Tibial artery (tissue), 4 donors: Measurements from ENCODE around the gene CDK6.

Source experiments
- DNase-seq, 2 donors: peaks; one replicate each; pipeline ENCODE4 v3.0.0-alpha.2; 2019
- H3K27ac ChIP-seq, 2 donors: fragments of 200-600 bp; sonication (generic) in 1 of 2; 1 replicate in 1 of 2; 2 replicates in 1 of 2; pipeline ENCODE4 v1.5.1; 2018 to 2019; ENCODE audit warnings: mild to moderate bottlenecking in 1 of 2
- H3K27me3 ChIP-seq, 2 donors: fragments of 200-600 bp; sonication (generic) in 1 of 2; one replicate each; pipeline versions ENCODE4 v1.5.1 to v1.6.0; 2016 to 2019
- H3K36me3 ChIP-seq, 3 donors: fragments of 200-600 bp; sonication (generic) in 2 of 3; one replicate each; pipeline ENCODE4 v1.5.1; 2016 to 2019; ENCODE audit warnings: mild to moderate bottlenecking in 2 of 3
- H3K4me1 ChIP-seq, 4 donors: fragments of 200-600 bp; sonication (generic) in 2 of 4; 1 replicate in 3 of 4; 2 replicates in 1 of 4; pipeline ENCODE4 v1.5.1; 2016 to 2019
- H3K4me3 ChIP-seq, 2 donors: fragments of 200-600 bp; sonication (generic) in 1 of 2; 1 replicate in 1 of 2; 2 replicates in 1 of 2; pipeline ENCODE4 v1.5.1; 2018 to 2019; ENCODE audit warnings: mild to moderate bottlenecking in 2 of 2
- H3K9me3 ChIP-seq, 3 donors: fragments of 200-600 bp; sonication (generic) in 1 of 3; one replicate each; pipeline ENCODE4 v1.5.1; 2016 to 2019
- intact Hi-C: fragments of 100-400 bp; cut with DNase I; formaldehyde crosslinking; loops from one replicate; pipeline ENCODE4 v1.15.0; 2023; ENCODE audit warnings: low total_unique reads
- TF ChIP-seq, protein P1 (sequence below), 2 experiments: fragments of 200-600 bp in 1 of 2; fragments of 450-650 bp in 1 of 2; IDR thresholded peaks; one replicate each; pipeline ENCODE4 v1.5.1; 2017 to 2019; ENCODE audit warnings: antibody characterized with exemption in 2 of 2, mild to moderate bottlenecking in 1 of 2, moderate library complexity in 1 of 2

CDK6 gene

GRCh38 chr7:92720604-92721350 is 115.6 kb downstream of the CDK6 start:
- TF ChIP-seq, protein P1, sequence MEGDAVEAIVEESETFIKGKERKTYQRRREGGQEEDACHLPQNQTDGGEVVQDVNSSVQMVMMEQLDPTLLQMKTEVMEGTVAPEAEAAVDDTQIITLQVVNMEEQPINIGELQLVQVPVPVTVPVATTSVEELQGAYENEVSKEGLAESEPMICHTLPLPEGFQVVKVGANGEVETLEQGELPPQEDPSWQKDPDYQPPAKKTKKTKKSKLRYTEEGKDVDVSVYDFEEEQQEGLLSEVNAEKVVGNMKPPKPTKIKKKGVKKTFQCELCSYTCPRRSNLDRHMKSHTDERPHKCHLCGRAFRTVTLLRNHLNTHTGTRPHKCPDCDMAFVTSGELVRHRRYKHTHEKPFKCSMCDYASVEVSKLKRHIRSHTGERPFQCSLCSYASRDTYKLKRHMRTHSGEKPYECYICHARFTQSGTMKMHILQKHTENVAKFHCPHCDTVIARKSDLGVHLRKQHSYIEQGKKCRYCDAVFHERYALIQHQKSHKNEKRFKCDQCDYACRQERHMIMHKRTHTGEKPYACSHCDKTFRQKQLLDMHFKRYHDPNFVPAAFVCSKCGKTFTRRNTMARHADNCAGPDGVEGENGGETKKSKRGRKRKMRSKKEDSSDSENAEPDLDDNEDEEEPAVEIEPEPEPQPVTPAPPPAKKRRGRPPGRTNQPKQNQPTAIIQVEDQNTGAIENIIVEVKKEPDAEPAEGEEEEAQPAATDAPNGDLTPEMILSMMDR (IDR thresholded peaks at IDR 0.05), result no peak
- intact Hi-C loops, result no loop called here
- no peak for DNase-seq
- no peaks in the 10 kb centered on the region for H3K27me3 ChIP-seq
- peaks cover 4 to 12% (median 12%) of the 10 kb centered on the region in 3 donors for H3K36me3 ChIP-seq
- H3K4me1 ChIP-seq, result peaks cover 0 to 54% (median 16%) of the 10 kb centered on the region in 4 donors
- H3K4me3 ChIP-seq, result no peak overlapping the region
- H3K9me3 ChIP-seq, result no peaks in the 10 kb centered on the region
- peak overlapping the region in 1 of 2 donors; percentile 89 for H3K27ac ChIP-seq

GRCh38 chr7:92717993-92718716 is 118.2 kb downstream of the CDK6 start:
- peak overlapping the region; percentile 57 to 58 for H3K4me3 ChIP-seq
- H3K9me3 ChIP-seq, result no peaks in the 10 kb centered on the region
- H3K4me1 ChIP-seq, result peaks cover 0 to 73% (median 18%) of the 10 kb centered on the region in 4 donors
- H3K27ac ChIP-seq, result peak overlapping the region; percentile 78 to 89
- intact Hi-C loops, result loop anchor here (10.0 kb wide), 1 partner anchor 47 kb away; no protein-coding TSS in a partner anchor
- TF ChIP-seq, protein P1 (IDR thresholded peaks at IDR 0.05), result no peak
- no peaks in the 10 kb centered on the region for H3K27me3 ChIP-seq
- H3K36me3 ChIP-seq, result no peaks in the 10 kb centered on the region
- DNase-seq, result peak; percentile 47 to 72

DNA sequence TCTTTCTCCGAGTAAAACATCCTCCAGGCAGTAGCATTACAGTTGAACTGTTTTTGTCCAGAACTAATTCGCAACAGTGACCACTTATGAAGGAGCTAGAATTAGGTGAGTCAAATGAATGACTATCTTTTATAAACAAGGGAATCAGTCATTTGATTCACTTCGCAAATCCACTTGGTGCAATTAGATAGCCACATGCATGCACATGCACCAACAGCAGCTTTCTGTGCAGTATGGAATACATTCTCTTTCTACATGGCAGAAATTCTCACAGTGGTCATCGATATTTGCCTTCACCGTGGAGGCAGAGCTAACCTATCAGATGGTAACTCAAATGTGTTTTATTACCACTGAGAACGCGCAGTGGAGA is 118.8 kb downstream of the CDK6 start:
- H3K27me3 ChIP-seq, result no peaks in the 10 kb centered on the region
- H3K9me3 ChIP-seq, result no peaks in the 10 kb centered on the region
- peaks cover 0 to 68% (median 14%) of the 10 kb centered on the region in 4 donors for H3K4me1 ChIP-seq
- peak overlapping the region; percentile 78 to 89 for H3K27ac ChIP-seq
- peak overlapping the region; percentile 57 to 58 for H3K4me3 ChIP-seq
- no peaks in the 10 kb centered on the region for H3K36me3 ChIP-seq
- TF ChIP-seq, protein P1 (IDR thresholded peaks at IDR 0.05), result no peak
- intact Hi-C loops, result loop anchor here (10.0 kb wide), 1 partner anchor 47 kb away; no protein-coding TSS in a partner anchor
- DNase-seq, result no peak

DNA sequence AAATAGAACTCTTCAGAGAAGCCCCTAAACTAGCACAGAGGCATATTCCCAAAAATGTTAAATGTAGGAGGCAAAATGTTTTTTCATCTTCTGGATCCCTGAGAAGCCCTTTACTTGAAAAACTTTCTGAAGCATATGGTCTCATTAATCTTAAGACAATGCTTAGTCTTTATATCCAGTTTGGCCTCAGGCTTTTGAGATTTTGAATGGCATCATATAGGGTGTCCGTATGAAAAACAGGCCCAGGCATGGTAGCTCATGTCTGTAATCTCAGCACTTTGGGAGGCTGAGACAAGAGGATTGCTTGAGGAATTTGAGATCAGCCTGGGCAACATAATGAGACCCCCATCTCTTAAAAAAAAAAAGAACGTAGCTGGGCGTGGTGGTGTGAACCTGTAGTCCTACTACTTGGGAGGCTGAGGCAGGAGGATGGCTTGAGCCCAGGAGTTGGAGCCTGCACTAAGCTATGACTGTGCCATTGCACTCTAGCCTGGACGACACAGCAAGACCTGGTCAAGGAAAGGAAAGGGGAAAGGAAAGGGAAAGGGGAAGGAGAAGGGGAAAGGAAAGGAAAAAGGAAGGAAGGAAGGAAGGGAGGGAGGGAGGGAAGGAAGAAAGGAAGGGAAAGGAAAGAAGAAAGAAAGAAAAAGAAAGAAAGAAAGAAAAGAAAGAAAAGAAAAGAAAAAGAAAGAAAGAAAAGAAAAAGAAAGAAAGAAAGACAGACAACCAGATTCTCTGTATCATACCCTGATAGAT is 119.4 kb downstream of the CDK6 start:
- intact Hi-C loops, result loop anchor here (10.0 kb wide), 1 partner anchor 48 kb away; no protein-coding TSS in a partner anchor
- Histone ChIP-seq H3K27ac (peak overlapping the region; percentile 78 to 89), H3K27me3 (no peaks in the 10 kb centered on the region), H3K4me1 (peaks cover 0 to 63% (median 13%) of the 10 kb centered on the region in 4 donors), H3K4me3 (peak overlapping the region; percentile 57 to 58), H3K36me3 (no peaks in the 10 kb centered on the region), H3K9me3 (no peaks in the 10 kb centered on the region)
- TF ChIP-seq, protein P1 (IDR thresholded peaks at IDR 0.05), result no peak
- DNase-seq, result no peak

DNA sequence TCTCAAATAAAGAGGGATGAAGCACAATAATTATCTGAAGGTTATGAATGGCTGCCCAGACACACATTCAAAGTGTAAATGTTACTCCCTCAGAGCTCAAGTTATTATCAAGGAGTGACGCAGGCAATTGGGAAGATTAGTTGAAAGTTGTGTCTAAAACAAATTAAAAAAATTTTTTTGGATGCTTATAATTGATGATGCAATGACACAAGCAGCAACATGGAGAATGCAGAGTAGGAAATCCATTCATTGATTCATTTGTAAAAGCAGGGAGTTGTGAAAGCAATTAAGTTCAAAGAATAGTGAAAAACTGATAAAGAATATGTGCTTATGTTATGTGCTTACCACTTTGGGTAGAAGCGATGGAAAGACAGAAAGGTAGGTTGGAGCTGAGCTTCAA is 120.4 kb downstream of the CDK6 start:
- no peak for DNase-seq
- Histone ChIP-seq H3K4me1 (peaks cover 0 to 56% (median 13%) of the 10 kb centered on the region in 4 donors), H3K27ac (peak overlapping the region; percentile 78 to 89), H3K36me3 (no peaks in the 10 kb centered on the region), H3K4me3 (no peak overlapping the region), H3K9me3 (no peaks in the 10 kb centered on the region), H3K27me3 (no peaks in the 10 kb centered on the region)
- intact Hi-C loops, result loop anchor here (10.0 kb wide), 1 partner anchor 49 kb away; no protein-coding TSS in a partner anchor
- TF ChIP-seq, protein P1 (IDR thresholded peaks at IDR 0.05), result no peak
